SK-N-SH (cell line): ENCODE results near the gene ACADL. TPM values are rescaled to one million over a fixed set of nuclear protein-coding genes. Genes with fewer than 3 reads are reported as not detected.

Source experiments
- CTCF ChIA-PET: fragments of 300-600, 350-600 bp; formaldehyde crosslinking; extraction: SDS; loops from one replicate; lab custom pipeline; 2021; lab: Yijun Ruan, JAX
- POLR2A ChIA-PET: fragments of 350-600 bp; sonication (Branson Sonifier 250); formaldehyde crosslinking; extraction: SDS; loops from one replicate; lab custom pipeline; 2020; ENCODE audit warnings: antibody characterized with exemption, inconsistent platforms; lab: Yijun Ruan, JAX
- DNase-seq: peaks from one replicate; pipeline ENCODE4 v3.0.0; 2012
- H2AFZ ChIP-seq: fragments of 200-600 bp; sonication (generic); 2 replicates; pipeline ENCODE4 v1.8.1; 2016; ENCODE audit warnings: antibody characterized with exemption, mild to moderate bottlenecking, low read depth
- H3F3A ChIP-seq: fragments of 200-600 bp; sonication (generic); replicated peaks from 2 replicates; pipeline ENCODE3; 2016; ENCODE audit warnings: antibody characterized with exemption, mild to moderate bottlenecking; ENCODE audit not compliant: insufficient read depth
- H3K27ac ChIP-seq, 2 experiments: fragments of 200-500 bp in 1 of 2; fragments of 200-600 bp in 1 of 2; sonication (Bioruptor generic) in 1 of 2; sonication (generic), shearing (Covaris generic) in 1 of 2; 2 replicates each; pipeline versions ENCODE4 v1.5.1 to v1.6.1; 2014 to 2016; ENCODE audit warnings: low read depth in 2 of 2, inconsistent platforms in 1 of 2, low read length in 1 of 2, mild to moderate bottlenecking in 1 of 2, mixed read lengths in 1 of 2
- H3K27me3 ChIP-seq: fragments of 200-600 bp; sonication (generic), shearing (Covaris generic); 2 replicates; pipeline ENCODE4 v1.6.1; 2016; ENCODE audit warnings: mixed run types; ENCODE audit not compliant: insufficient read depth
- H3K36me3 ChIP-seq, 2 experiments: fragments of 200-500 bp in 1 of 2; fragments of 200-600 bp in 1 of 2; sonication (Bioruptor generic) in 1 of 2; sonication (generic) in 1 of 2; replicated peaks in 1 of 2; 2 replicates each; pipeline versions ENCODE3 to v1.5.1; 2014 to 2016; ENCODE audit warnings: low read length in 1 of 2, mild to moderate bottlenecking in 1 of 2; ENCODE audit not compliant: insufficient read depth in 2 of 2, control insufficient read depth in 1 of 2
- H3K4me1 ChIP-seq, 2 experiments: fragments of 200-500 bp in 1 of 2; fragments of 200-600 bp in 1 of 2; sonication (Bioruptor generic) in 1 of 2; sonication (generic), shearing (Covaris generic) in 1 of 2; 2 replicates each; pipeline versions ENCODE4 v1.5.1 to v1.6.1; 2014 to 2016; ENCODE audit warnings: low read depth in 1 of 2, low read length in 1 of 2, mixed run types in 1 of 2; ENCODE audit not compliant: insufficient read depth in 2 of 2, control insufficient read depth in 1 of 2
- H3K4me2 ChIP-seq: fragments of 200-600 bp; sonication (generic), shearing (Covaris generic); 2 replicates; pipeline ENCODE4 v1.6.1; 2017; ENCODE audit warnings: mixed run types
- H3K4me3 ChIP-seq, 2 experiments: fragments of 200-500 bp in 1 of 2; fragments of 200-600 bp in 1 of 2; sonication (Bioruptor generic) in 1 of 2; sonication (generic), shearing (Covaris generic) in 1 of 2; 2 replicates each; pipeline versions ENCODE4 v1.5.1 to v1.8.1; 2014 to 2016; ENCODE audit warnings: low read depth in 2 of 2, inconsistent platforms in 1 of 2, low read length in 1 of 2, mild to moderate bottlenecking in 1 of 2, mixed read lengths in 1 of 2, moderate library complexity in 1 of 2
- H3K79me2 ChIP-seq: fragments of 200-600 bp; sonication (generic); 2 replicates; pipeline ENCODE4 v1.8.1; 2017; ENCODE audit warnings: mild to moderate bottlenecking; ENCODE audit not compliant: insufficient read depth
- H3K9ac ChIP-seq: fragments of 200-600 bp; sonication (generic); 2 replicates; pipeline ENCODE4 v1.6.1; 2017; ENCODE audit warnings: mixed run types
- H3K9me2 ChIP-seq: fragments of 200-600 bp; sonication (generic); 2 replicates; pipeline ENCODE4 v1.6.1; 2017; ENCODE audit warnings: mixed run types
- H3K9me3 ChIP-seq: fragments of 200-600 bp; sonication (generic); 2 replicates; pipeline ENCODE4 v1.6.1; 2017; ENCODE audit warnings: mixed run types, mild to moderate bottlenecking, moderate library complexity
- H4K20me1 ChIP-seq: fragments of 200-600 bp; sonication (generic); 2 replicates; pipeline ENCODE4 v1.6.1; 2017; ENCODE audit warnings: mild to moderate bottlenecking, mixed run types; ENCODE audit not compliant: insufficient read depth
- CTCF ChIP-seq: fragments of 200-600 bp; sonication (generic); IDR thresholded peaks from 2 replicates; pipeline ENCODE4 v1.6.1; 2017; ENCODE audit warnings: antibody characterized with exemption, mild to moderate bottlenecking, moderate library complexity
- ELF1 ChIP-seq: IDR thresholded peaks from 2 replicates; pipeline ENCODE4 v1.4.0; 2012
- EP300 ChIP-seq, 2 experiments: IDR thresholded peaks; 2 replicates each; pipeline versions ENCODE4 v1.4.0 to v1.6.1; 2012; ENCODE audit warnings: borderline replicate concordance in 1 of 2, low read depth in 1 of 2, low read length in 1 of 2
- FOXM1 ChIP-seq: IDR thresholded peaks from 2 replicates; pipeline ENCODE4 v1.4.0; 2012; ENCODE audit warnings: low read depth, mild to moderate bottlenecking
- GATA2 ChIP-seq: sonication (generic); formaldehyde crosslinking; IDR thresholded peaks from 2 replicates; pipeline ENCODE4 v1.5.0; 2020; ENCODE audit warnings: mild to moderate bottlenecking, missing genetic modification reagents
- MXI1 ChIP-seq: IDR thresholded peaks from 2 replicates; pipeline ENCODE4 v1.6.1; 2012; ENCODE audit warnings: mild to moderate bottlenecking, low read depth, low read length, improper control_type of control experiment
- NRF1 ChIP-seq: IDR thresholded peaks from 2 replicates; pipeline ENCODE4 v1.6.1; 2012; ENCODE audit warnings: low read depth, mild to moderate bottlenecking, low read length
- POLR2AphosphoS5 ChIP-seq: IDR thresholded peaks from 2 replicates; pipeline ENCODE4 v1.6.1; 2012; ENCODE audit warnings: low read depth, low read length
- RAD21 ChIP-seq: IDR thresholded peaks from 2 replicates; pipeline ENCODE4 v1.6.1; 2012; ENCODE audit warnings: mild to moderate bottlenecking, low read length
- RCOR1 ChIP-seq: fragments of 150-350 bp; IDR thresholded peaks from 2 replicates; pipeline ENCODE4 v1.6.1; 2017; ENCODE audit warnings: antibody characterized with exemption, low read length
- SMC3 ChIP-seq: IDR thresholded peaks from 2 replicates; pipeline ENCODE4 v1.6.1; 2012; ENCODE audit warnings: low read depth, low read length, improper control_type of control experiment
- TAF1 ChIP-seq: IDR thresholded peaks from 2 replicates; pipeline ENCODE4 v1.6.1; 2012; ENCODE audit warnings: low read depth, mild to moderate bottlenecking, low read length, moderate library complexity, borderline replicate concordance
- TCF12 ChIP-seq: IDR thresholded peaks from 2 replicates; pipeline ENCODE4 v1.4.0; 2012
- TEAD4 ChIP-seq: IDR thresholded peaks from 2 replicates; pipeline ENCODE4 v1.4.0; 2012; ENCODE audit warnings: mild to moderate bottlenecking, borderline replicate concordance; ENCODE audit not compliant: insufficient read depth
- USF1 ChIP-seq: IDR thresholded peaks from 2 replicates; pipeline ENCODE4 v1.4.0; 2012; ENCODE audit warnings: low read depth, borderline replicate concordance
- YY1 ChIP-seq: IDR thresholded peaks from 2 replicates; pipeline ENCODE4 v1.4.0; 2012; ENCODE audit warnings: low read depth, mild to moderate bottlenecking
- ZBTB33 ChIP-seq: IDR thresholded peaks from 2 replicates; pipeline ENCODE4 v1.4.0; 2012; ENCODE audit warnings: low read depth, borderline replicate concordance
- WGBS: methylation state at CpG from one replicate; pipeline ENCODE4 v1.1.6; 2017; ENCODE audit warnings: low lambda C conversion rate; 5-methylcytosine and 5-hydroxymethylcytosine counted together
- polyA plus RNA-seq, 3 experiments: library from polyadenylated mRNA; depleted of rRNA; stranded (reverse); fragments of >200 nt; gene quantifications; 2 replicates each; pipeline ENCODE4 v1.2.3, GENCODE V29; 2012

The ACADL gene
- polyA plus RNA-seq, 1 of the 3 experiments (the other 2 are of a cell fraction): not detected

- H3K9ac ChIP-seq: no peak overlapping the region
- no peak overlapping the region for H2AFZ ChIP-seq
- no peaks in the 10 kb centered on the region for H3F3A ChIP-seq
- no peaks in the 10 kb centered on the region for H3K27me3 ChIP-seq
- TF ChIP-seq ZBTB33: no peak
- TF ChIP-seq CTCF: no peak
- TF ChIP-seq MXI1: no peak
- POLR2A ChIA-PET: no interaction called here
- no peaks in the 10 kb centered on the region for H3K9me3 ChIP-seq
- H3K9me2 ChIP-seq: no peaks in the 10 kb centered on the region
- H3K27ac ChIP-seq: no peak overlapping the region
- no peak for DNase-seq
- no peak overlapping the region for H3K4me3 ChIP-seq
- H3K79me2 ChIP-seq: no peaks in the 10 kb centered on the region
- no peaks in the 10 kb centered on the region for H3K36me3 ChIP-seq
- H3K4me2 ChIP-seq: no peak overlapping the region
- CTCF ChIA-PET: interaction anchor here (0.7 kb wide), 2 partner anchors 13 to 19 kb away, joined by 3 read pairs; no protein-coding TSS in a partner anchor
- no peaks in the 10 kb centered on the region for H3K4me1 ChIP-seq
- H4K20me1 ChIP-seq: no peaks in the 10 kb centered on the region
- 31% methylated on average over 1 of the region's 1 CpG for WGBS
These were observed 43.0 kb upstream of the ACADL start for GRCh38 chr2:210268281-210268680.

GRCh38 chr2:210267698-210268097 is 42.5 kb upstream of the ACADL start:
- H3F3A ChIP-seq: no peaks in the 10 kb centered on the region
- no peaks in the 10 kb centered on the region for H3K9me2 ChIP-seq
- no peak for DNase-seq
- no peaks in the 10 kb centered on the region for H4K20me1 ChIP-seq
- H3K4me3 ChIP-seq: no peak overlapping the region
- H3K4me2 ChIP-seq: no peak overlapping the region
- no peaks in the 10 kb centered on the region for H3K79me2 ChIP-seq
- WGBS: 0% methylated on average over 1 of the region's 1 CpG
- H3K9me3 ChIP-seq: no peaks in the 10 kb centered on the region
- no peak overlapping the region for H3K27ac ChIP-seq
- no peaks in the 10 kb centered on the region for H3K4me1 ChIP-seq
- ChIA-PET POLR2A (no interaction called here), CTCF (no interaction called here)
- no peaks in the 10 kb centered on the region for H3K36me3 ChIP-seq
- no peak for TF ChIP-seq TCF12
- TF ChIP-seq POLR2AphosphoS5: no peak
- TF ChIP-seq TAF1: no peak
- no peak for TF ChIP-seq EP300 (IDR thresholded peaks at IDR 0.05; ENCODE audit: borderline replicate concordance in 1 of 2, low read depth in 1 of 2, low read length in 1 of 2)
- no peak for TF ChIP-seq SMC3
- TF ChIP-seq GATA2 (CRISPR knock-in tag): no peak
- TF ChIP-seq USF1: no peak
- no peak for TF ChIP-seq CTCF
- TF ChIP-seq RCOR1: no peak
- no peak for TF ChIP-seq NRF1
- no peak for TF ChIP-seq ZBTB33
- TF ChIP-seq RAD21: no peak
- no peak for TF ChIP-seq TEAD4
- no peak for TF ChIP-seq ELF1
- no peak for TF ChIP-seq FOXM1
- no peak for TF ChIP-seq YY1
- TF ChIP-seq, all 33 proteins: peak for 0
- no peaks in the 10 kb centered on the region for H3K27me3 ChIP-seq
- H2AFZ ChIP-seq: no peak overlapping the region
- no peak overlapping the region for H3K9ac ChIP-seq
